ENCODE data around the gene OR52E8.

DNA sequence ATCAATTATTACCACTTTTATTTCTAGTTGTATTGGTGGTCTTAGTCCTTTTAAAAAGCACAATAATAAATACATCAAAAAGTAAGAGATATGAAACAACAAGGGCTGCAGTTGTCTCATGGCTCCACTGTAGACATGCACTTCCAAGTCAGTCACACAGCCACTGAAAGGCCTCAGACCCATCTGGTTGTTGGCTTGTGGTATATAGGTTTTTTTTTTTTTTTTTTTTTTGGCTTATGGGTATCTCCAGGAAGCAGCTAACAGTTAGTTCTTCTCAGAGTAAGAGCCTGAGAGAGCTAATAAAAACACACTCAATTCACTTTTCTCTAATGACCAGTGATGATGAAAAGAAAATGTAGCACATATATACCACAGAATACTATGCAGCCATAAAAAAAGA lies 9.8 kb downstream of the OR52E8 start:
- TF ChIP-seq YY1 (IDR thresholded peaks at IDR 0.05; ENCODE audit: insufficient read depth, insufficient read length) (no peak), ZNF274 (IDR thresholded peaks at IDR 0.05; ENCODE audit: low read depth, low read length) (no peak)
